H1 (cell line): ENCODE results near the gene FMNL1. TPM values are rescaled to one million over a fixed set of nuclear protein-coding genes. Genes with fewer than 3 reads are reported as not detected.

Experiments
- CHD1 ChIP-seq: IDR thresholded peaks from 2 replicates; pipeline ENCODE4 v1.6.1; 2012; ENCODE audit warnings: low read depth, low read length, improper control_type of control experiment
- CHD7 ChIP-seq: fragments of 300-600 bp; sonication (generic); IDR thresholded peaks from 2 replicates; pipeline ENCODE4 v1.7.1; 2012; ENCODE audit warnings: low read length, moderate library complexity, mild to moderate bottlenecking, inconsistent platforms; ENCODE audit not compliant: insufficient replicate concordance
- GTF2F1 ChIP-seq: IDR thresholded peaks from 2 replicates; pipeline ENCODE4 v1.6.1; 2012; ENCODE audit warnings: low read depth, low read length, improper control_type of control experiment, borderline replicate concordance
- JUND ChIP-seq: IDR thresholded peaks from 2 replicates; pipeline ENCODE4 v1.6.1; 2011; ENCODE audit warnings: mild to moderate bottlenecking, improper control_type of control experiment, low read length
- RNF2 ChIP-seq: fragments of 200-900, 300-1000 bp; sonication (generic); IDR thresholded peaks from 2 replicates; pipeline ENCODE4 v1.7.1; 2016; ENCODE audit warnings: borderline replicate concordance, low read depth, mild to moderate bottlenecking, antibody characterized with exemption, low read length; ENCODE audit not compliant: poor library complexity, severe bottlenecking; ENCODE audit errors: missing control alignments
- TAF7 ChIP-seq: optimal IDR thresholded peaks from 2 replicates; pipeline ENCODE3; 2011; ENCODE audit warnings: low read depth, mild to moderate bottlenecking, inconsistent platforms, low read length, moderate library complexity, borderline replicate concordance
- YY1 ChIP-seq: IDR thresholded peaks from 2 replicates; pipeline ENCODE4 v1.6.1; 2011; ENCODE audit warnings: low read depth, mild to moderate bottlenecking, low read length
- polyA plus RNA-seq, 7 experiments: library from polyadenylated mRNA; depleted of rRNA in 3 of 7; stranded (reverse) in 5 of 7; unstranded in 2 of 7; fragments of >200 nt in 5 of 7; fragments of 200-250 nt in 2 of 7; gene quantifications; 1 replicate in 5 of 7; 2 replicates in 1 of 7; 4 replicates in 1 of 7; pipeline versions ENCODE4 v1.2.1 to v1.2.3, GENCODE V29; 2011 to 2013; ENCODE audit warnings: missing spikeins in 2 of 7, mixed read lengths in 2 of 7
- total RNA-seq: library from RNA; stranded (reverse); fragmentation: NEBNext Ultra II Directional; extraction: Animal tissue kit (Norgen Biotek cat#: 25700); gene quantifications from 2 replicates; pipeline ENCODE4 v1.2.1, GENCODE V29; 2021
- TF ChIP-seq, protein P1 (sequence below): IDR thresholded peaks from 2 replicates; pipeline ENCODE4 v1.6.1; 2012; ENCODE audit warnings: low read length, inconsistent platforms

FMNL1 gene
- total and polyA plus RNA-seq, 2 of the 8 experiments (the other 6 are each of a cell fraction or from before 2014, with no cell fraction given) = 2.5 to 8.6 TPM

DNA sequence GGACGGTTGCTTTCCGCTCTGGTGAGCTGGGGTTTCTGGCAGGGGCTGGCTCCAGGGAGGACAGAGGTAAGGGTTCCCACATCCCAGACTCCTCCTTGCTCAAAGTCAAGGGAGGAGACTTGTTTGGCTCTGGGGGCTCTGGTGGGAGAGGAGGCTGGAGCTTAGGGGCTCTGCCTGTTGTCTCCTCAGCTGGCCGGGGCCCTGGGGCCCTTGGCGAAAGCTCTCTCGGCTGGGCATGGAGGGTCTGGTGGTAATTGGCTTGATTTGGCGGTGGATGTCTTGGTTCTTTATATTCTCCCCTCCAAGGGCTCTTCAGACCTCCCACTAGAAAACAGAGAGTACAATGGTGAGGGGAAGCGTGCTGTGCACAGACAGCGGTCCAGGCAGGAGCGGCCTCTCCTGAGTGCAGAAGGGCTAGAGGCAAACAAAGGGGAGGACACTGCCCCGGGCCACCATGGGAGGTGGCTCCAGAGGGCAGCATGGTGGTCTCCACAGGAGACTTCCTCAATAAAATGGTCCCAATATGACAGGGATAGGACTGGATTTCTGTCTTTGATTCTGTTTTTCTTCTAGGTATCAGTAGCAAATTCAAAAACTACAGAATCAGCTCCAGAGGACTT, 45.9 kb downstream of the FMNL1 start (continued):
- TF ChIP-seq CHD7 (no peak), GTF2F1 (no peak), TAF7 (no peak), JUND (no peak), CHD1 (no peak), RNF2 (no peak), YY1 (no peak)
- TF ChIP-seq, protein P1, sequence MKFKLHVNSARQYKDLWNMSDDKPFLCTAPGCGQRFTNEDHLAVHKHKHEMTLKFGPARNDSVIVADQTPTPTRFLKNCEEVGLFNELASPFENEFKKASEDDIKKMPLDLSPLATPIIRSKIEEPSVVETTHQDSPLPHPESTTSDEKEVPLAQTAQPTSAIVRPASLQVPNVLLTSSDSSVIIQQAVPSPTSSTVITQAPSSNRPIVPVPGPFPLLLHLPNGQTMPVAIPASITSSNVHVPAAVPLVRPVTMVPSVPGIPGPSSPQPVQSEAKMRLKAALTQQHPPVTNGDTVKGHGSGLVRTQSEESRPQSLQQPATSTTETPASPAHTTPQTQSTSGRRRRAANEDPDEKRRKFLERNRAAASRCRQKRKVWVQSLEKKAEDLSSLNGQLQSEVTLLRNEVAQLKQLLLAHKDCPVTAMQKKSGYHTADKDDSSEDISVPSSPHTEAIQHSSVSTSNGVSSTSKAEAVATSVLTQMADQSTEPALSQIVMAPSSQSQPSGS = no peak
